WI38 (cell line): ENCODE results near the gene TPO.

Experiments used
- H3K4me3 ChIP-seq: 2 replicates; pipeline ENCODE4 v1.5.1; 2011; ENCODE audit warnings: low read depth, mild to moderate bottlenecking, control low read depth, low read length
- TF ChIP-seq, protein P1 (sequence below): IDR thresholded peaks from 2 replicates; pipeline ENCODE4 v1.5.1; 2012; ENCODE audit warnings: low read depth, mild to moderate bottlenecking, control low read depth, low read length

Gene TPO

DNA sequence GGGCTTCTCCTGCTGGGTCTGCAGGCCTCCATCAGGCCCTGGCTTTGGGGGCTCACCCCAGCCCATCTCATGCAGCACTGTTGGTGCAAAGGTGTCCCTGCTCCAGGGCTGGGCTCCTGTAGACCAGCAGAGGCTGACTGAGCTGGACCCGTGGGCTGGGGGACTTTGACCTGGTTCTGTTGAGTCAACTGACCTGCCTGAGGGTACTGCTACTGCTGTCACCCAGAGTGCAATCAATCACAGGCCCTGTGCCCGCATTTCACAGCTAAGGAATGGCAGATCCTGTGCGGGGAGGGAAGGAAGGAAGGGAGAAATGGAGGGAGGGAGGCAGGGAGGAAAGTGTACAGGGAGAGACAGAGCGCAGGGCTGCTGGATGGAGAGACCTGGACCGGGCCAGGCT is 136.8 kb downstream of the TPO start:
- H3K4me3 ChIP-seq, result no peak overlapping the region
- TF ChIP-seq, protein P1, sequence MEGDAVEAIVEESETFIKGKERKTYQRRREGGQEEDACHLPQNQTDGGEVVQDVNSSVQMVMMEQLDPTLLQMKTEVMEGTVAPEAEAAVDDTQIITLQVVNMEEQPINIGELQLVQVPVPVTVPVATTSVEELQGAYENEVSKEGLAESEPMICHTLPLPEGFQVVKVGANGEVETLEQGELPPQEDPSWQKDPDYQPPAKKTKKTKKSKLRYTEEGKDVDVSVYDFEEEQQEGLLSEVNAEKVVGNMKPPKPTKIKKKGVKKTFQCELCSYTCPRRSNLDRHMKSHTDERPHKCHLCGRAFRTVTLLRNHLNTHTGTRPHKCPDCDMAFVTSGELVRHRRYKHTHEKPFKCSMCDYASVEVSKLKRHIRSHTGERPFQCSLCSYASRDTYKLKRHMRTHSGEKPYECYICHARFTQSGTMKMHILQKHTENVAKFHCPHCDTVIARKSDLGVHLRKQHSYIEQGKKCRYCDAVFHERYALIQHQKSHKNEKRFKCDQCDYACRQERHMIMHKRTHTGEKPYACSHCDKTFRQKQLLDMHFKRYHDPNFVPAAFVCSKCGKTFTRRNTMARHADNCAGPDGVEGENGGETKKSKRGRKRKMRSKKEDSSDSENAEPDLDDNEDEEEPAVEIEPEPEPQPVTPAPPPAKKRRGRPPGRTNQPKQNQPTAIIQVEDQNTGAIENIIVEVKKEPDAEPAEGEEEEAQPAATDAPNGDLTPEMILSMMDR, result no peak

GRCh38 chr2:1550658-1551316 is 137.5 kb downstream of the TPO start:
- TF ChIP-seq, protein P1, result peak; percentile 84
- no peak overlapping the region for H3K4me3 ChIP-seq

DNA sequence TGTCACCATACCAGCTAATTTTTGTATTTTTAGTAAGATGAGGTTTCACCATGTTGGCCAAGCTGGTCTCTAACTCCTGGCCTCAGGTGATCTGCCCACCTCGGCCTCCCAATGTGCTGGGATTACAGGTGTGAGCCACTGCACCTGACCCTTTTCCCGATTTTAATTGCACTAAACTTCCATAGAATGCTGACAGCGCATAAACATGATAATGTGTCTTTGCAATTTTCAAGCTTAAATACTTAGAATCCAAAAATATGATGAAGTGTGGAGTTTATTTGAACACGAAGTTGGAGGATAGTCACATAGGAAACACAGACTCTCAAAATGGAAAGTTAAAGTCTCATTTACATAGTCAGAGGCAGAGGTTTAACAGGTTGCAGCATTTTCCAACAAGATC is 138.6 kb downstream of the TPO start:
- no peak overlapping the region for H3K4me3 ChIP-seq
- TF ChIP-seq, protein P1, result no peak

GRCh38 chr2:1552611-1553010 is 139.3 kb downstream of the TPO start:
- TF ChIP-seq, protein P1, result no peak
- no peak overlapping the region for H3K4me3 ChIP-seq

DNA sequence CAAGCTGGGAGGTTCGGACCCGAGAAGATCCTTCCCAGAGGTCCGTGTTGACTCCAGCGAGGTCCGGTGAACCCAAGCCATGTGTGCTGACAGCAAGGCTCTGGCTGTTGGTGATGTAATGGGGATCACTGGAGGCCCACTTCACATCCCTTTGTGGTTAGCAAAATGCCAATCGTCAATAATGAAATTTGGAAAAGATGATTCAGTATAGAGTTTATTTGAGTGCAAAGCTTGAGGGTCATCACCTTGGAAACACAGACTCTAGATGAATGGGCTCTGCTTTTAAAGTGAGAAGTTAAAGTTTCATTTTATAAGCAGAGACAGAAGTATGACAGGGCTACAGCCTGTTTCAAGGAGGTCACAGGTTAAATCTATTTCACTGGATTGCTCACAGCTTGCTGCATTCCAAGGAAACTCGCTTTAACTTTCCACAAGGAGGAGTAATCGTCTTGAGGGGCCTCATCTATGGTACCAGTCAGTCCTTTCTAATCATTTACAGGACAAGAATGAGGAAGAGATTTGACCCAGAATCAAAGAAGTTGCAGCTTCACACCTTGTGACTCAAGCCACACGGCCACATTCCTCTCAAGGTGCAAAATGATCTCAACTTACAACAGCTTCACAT is 140.5 kb downstream of the TPO start:
- H3K4me3 ChIP-seq, result no peak overlapping the region
- TF ChIP-seq, protein P1, result peak; percentile 31; the same call in 1 of the 2 replicates

DNA sequence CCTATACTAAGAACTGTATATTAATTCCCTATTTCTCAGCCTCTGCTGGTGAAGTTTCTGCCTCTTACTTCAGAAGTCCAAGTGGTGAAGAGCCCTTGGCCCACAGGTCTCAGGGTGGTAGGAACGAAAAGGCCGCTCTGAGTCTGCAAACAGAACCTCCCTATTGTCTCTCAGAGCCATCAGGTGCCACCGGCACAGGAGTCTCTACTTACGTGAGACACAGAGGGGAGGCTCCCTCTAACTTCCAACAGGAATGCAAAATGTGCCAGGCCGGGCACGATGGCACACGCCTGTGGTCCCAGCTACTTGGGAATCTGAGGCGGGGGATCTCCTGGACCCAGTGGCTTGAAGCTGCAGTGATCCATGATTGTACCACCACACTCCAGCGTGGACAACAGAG is 143.0 kb downstream of the TPO start:
- H3K4me3 ChIP-seq, result no peak overlapping the region
- TF ChIP-seq, protein P1, result no peak

DNA sequence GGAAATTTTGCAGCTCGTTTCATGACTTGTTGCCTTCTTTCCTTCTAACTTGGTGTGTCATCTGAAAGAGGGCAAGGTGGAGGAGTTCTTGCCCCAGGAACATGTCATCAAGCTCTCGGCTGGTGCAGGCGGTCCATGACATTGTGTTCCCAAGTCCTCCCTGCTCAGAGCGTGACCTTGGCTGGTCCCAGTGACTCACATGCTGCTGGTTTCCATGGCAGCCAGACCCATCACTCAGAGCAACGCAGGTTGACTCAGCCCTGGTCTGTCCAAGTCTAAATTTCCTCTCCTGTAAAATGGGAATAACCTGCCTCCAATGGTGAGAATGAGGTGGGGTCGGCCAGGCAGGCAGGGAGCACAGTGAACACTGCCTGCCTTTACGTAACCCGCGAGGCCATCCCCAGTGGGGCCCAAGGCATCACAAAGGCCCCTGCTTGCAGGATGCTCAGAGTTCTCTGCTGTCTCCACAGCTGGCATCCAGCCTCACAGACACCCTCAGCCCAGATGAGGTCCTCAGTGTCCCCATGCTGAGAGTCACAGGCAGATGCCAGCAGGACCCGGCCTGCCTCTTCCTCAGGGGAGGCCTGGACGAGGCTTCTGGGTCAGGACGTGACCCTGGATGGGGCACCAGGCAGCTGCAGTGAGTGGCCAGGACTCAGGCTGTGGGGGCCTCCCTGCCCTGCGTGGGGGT is 143.7 kb downstream of the TPO start:
- TF ChIP-seq, protein P1, result no peak

More for the DNA sequence above, 143.7 kb downstream of the TPO start:
- H3K4me3 ChIP-seq, result no peak overlapping the region
